SU-DHL-6 (cell line): ENCODE data around the gene UBE2R2.

ENCODE experiments used
- CTCF ChIP-seq: fragments of 200-600 bp; sonication (generic); IDR thresholded peaks from one replicate; pipeline ENCODE4 v1.5.1; 2017; ENCODE audit warnings: antibody characterized with exemption, mild to moderate bottlenecking, low read length, moderate library complexity; ENCODE audit not compliant: insufficient read depth, poor library complexity, severe bottlenecking
- EZH2phosphoT487 ChIP-seq: fragments of 200-600 bp; sonication (generic), shearing (Covaris generic); conservative IDR thresholded peaks from 2 replicates; pipeline ENCODE4 v1.6.1; 2018; ENCODE audit warnings: mild to moderate bottlenecking, antibody characterized with exemption, low read length, moderate library complexity, mixed read lengths

GRCh38 chr9:33917036-33917435 is 100.1 kb downstream of the UBE2R2 start:
- TF ChIP-seq CTCF (no peak), EZH2phosphoT487 (no peak)
